AG20443 (cell line): ENCODE results near the gene FOXO3.

Experiments used
- DNase-seq: peaks from one replicate; pipeline ENCODE4 v3.0.0; 2012; ENCODE audit warnings: low spot score, mixed read lengths

The FOXO3 gene

DNA sequence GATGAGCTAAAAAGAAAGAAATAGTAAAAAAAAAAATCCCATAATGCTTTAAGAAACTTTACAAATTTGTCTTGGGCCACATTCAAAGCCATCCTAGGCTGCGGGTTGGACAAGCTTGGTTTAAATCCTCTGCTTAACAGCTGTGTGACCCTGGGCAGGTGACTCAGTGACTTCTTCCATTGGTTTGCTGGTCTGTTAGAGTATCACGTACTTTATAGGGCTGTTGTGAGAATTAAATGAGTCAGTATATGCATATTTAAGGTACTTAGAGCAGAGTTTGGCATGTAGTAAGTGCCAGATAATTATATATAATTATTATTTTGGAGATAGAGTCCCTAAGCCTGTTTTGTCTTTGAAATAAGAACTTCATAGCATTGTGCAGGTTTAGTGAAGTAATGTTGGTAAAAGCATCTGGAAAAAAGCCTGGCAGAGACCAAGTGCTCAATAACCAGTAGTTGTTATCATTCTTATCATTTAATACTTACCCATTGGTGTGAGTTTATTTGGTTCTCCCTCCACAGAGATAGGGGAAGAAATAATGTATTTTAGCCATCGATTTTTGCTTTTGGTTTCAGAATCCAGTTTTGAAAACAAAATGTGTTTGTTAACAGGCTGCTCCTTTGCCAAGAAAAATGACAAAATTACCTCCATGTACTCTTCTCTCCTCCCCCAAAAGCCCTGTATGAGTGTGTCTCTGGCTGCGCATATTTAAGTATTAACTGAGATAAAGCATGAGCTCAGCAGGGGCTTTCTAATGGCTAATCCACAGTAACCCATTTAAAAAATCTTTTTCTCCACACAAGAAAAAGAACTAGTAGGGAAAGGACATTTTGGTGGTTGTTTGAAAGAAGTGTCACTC lies 67.2 kb downstream of the FOXO3 start:
- DNase-seq = no peak

GRCh38 chr6:108630050-108630714 lies 69.5 kb downstream of the FOXO3 start:
- DNase-seq = no peak

- no peak for DNase-seq
Observed at GRCh38 chr6:108632441-108632840, 71.7 kb downstream of the FOXO3 start.

DNA sequence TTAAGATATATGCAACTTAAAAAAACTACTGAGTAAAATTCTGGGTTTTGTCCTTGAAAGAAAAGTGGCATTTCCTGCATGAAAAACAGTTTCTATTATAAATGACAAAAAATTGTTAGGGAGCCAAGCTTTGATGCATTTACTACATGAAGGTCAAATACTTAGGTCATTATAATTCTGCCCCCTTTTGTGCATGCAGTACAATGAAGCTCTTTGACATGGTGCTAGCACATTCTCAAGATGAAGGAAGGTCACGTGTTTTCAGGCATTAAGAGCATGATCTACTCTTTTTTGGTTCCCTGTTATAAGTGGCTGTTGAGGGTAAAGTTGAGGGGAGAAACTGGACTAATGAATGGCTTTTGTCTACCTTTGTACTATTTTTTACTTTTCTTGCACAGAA lies 72.7 kb downstream of the FOXO3 start:
- no peak for DNase-seq

DNA sequence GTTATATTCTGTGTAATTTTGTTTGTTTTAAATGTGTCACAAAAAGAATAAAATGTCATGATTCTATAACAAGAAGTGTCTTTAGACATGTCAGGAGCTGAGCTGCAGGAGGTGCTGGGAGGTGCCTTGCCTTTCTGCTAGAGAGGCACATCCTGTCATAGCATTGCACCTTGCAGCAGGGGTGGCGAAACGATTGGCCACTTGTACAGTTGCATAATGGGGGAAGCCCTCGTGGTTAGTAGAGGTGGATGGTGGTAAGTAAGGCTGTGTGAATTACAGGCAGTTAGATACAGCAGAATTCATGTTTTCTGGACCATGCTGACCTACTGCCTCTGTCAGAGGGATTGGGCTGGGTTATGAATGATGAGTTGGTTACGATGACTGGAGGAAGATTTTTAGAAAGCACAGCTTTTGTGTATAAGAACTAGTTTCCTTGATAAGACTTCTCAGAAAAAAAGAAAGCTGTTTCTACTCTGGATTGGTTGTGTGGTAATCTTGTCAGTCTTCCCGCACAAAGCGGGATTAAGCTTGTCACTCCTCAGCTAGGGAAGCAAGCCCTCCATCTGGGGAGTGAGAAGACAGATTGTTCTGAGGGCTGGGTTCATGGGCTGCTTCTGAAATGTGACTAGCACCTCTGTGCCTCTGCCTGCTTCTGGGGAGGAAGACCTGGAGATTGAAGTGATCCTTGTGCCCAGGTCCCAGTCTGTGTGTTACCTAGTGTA lies 74.9 kb downstream of the FOXO3 start:
- no peak for DNase-seq

DNA sequence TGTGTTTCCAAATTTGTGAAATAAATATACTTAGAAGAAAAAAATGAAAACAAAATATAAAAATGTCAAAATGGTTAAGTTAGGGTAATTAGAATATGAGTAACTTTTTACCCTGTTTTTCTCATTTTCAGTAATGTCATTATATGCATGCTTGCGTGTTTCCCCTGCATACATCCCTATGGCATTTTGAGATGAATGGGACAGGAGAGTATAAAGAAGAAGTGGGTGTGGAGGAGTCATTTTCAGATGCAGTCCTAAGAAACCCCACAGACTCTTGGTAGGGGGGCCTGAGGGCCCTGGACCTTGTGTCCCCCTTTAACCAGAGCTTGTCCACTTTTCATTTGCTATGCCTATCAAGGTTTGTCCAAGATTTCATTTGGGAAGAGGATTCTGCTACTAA lies 77.2 kb downstream of the FOXO3 start:
- no peak for DNase-seq

DNA sequence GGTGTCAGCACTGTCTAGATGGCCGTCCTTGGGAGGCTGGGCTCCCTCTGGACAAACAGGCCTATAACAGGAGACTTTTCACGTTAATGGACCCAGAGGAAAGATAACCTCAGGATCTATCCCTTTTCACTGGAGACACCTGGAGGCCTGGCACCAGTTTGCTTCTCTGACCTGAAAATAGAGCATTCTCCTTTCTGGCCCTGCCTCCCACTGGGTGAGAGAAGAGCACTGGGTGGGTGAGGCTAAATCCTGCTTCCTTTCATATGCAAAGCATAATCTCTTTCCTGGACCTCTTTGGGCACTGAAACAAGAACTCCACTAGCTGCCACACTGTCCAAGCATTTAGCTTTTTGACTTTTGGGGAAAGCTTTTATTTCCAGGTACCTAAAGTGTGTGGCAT lies 78.3 kb downstream of the FOXO3 start:
- no peak for DNase-seq

GRCh38 chr6:108640104-108640503 lies 79.4 kb downstream of the FOXO3 start:
- DNase-seq = no peak

GRCh38 chr6:108643184-108643583 lies 82.5 kb downstream of the FOXO3 start:
- DNase-seq = no peak

GRCh38 chr6:108644252-108644651 lies 83.5 kb downstream of the FOXO3 start:
- DNase-seq = no peak

GRCh38 chr6:108648191-108648590 lies 87.5 kb downstream of the FOXO3 start:
- DNase-seq = no peak

- DNase-seq = no peak
Observed at GRCh38 chr6:108650325-108650724, 89.6 kb downstream of the FOXO3 start.

DNA sequence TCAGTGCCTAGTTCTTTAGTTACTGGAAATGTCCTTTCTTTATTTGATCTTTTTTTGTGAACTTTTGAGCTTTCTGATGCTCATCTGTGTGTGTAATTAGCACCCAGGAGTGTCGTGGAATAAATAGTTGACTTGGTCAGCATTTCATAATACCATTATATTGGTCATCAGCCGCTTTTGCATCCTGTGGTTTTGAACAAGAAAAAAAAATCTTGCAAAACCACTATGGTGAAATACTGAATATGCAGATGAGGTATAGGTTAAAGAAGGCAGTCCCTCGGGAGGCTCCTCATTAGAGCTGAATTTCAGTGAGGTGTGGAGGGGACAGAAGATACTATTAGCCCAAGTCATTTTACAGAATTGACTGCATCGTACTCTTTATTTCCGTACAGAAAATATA lies 90.1 kb downstream of the FOXO3 start:
- peak; percentile 59 for DNase-seq

- DNase-seq = peak; percentile 74
Observed at GRCh38 chr6:108651340-108652227, 90.9 kb downstream of the FOXO3 start.

DNA sequence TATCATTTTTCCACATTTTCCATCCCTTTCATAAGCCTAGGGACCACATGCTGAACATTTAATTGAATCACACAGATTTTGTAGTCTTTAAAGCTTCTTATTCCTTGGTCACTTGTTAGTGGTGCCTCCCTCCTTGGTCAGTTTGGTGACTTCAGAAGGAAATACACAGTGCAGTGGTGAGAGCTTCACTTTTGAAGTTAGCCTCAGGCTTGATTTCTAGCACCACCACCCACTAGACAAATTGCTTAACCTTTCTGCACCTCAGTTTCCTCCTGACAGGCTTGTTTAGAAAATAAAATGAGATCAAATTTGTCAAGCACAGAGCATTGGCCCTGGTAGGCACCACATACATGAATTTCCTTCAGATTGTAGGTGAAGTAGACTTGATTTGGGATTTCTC lies 91.7 kb downstream of the FOXO3 start:
- no peak for DNase-seq

DNA sequence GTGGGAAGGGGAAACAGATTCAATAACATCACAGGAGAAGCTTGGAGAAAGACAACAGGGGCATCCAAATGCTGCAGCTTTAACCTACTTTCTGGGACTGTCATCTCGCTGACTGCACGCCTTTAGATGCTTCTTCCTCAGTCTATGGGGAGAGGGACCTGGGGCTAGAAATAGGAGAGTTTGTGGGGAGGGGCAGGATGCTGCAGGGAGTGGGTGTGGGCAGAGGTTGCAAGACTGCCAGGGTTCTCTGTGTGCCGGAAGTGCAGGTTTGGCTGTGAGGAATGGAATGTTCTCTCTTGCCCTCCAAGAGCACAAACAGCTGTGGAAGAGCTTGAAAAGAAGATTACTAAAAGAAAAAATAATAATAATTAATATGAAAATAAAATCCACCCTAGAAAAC lies 93.2 kb downstream of the FOXO3 start:
- peak; percentile 21 for DNase-seq

DNA sequence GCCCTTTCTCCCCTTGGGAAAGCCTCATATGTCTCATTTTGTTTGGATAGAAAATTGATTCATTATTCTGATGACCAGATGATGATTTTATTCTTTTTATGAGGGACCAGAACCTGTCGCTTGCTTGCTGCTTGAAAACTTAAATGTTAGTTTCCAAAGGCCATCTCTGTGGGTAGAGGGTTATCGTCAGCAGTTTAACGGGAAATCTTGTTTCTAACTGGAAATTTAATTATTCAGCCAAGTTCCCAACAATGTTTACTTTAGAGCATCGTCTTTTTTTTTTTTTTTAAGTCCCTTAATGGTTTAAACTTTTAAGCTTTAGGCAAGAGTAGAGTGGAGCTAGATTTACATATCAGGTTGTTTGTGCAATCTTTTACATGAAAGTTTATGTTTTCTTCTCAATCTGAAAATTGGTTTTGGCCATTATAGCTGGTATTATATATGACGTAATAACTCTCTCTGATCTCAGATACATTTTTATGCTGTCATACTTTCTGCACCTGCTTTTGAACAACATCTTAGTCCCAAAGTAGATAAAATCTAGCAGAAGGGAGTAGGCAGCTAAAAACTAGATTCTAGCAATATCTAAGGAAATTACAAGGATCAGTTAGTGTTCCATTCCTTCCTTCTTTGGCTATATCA lies 93.9 kb downstream of the FOXO3 start:
- DNase-seq = no peak

GRCh38 chr6:108655806-108656651 lies 95.3 kb downstream of the FOXO3 start:
- DNase-seq = peak; percentile 63

- DNase-seq = no peak
Observed at GRCh38 chr6:108656836-108657235, 96.1 kb downstream of the FOXO3 start.

DNA sequence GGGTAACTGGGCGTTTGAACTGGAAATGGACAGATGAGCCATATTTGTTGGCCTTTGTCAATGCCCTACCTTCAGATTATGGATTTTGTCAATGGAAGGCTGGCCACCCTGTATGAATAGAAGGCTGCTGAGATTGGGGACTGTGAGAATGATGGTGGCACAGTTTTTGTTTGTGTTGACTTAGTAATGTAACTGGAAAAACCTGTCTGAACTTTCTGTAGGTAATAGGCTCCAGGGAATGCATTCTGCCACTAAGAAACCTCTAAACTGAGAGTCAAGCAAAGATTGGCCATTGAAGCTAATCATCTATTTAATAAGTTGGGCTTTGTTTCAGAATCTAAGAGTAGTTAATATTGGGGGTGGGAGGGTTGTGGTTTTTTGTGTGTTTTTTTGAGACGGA lies 97.5 kb downstream of the FOXO3 start:
- DNase-seq = no peak
